MM.1S (cell line): ENCODE measurements around the gene SCMH1.

Experiments
- CTCF ChIP-seq: fragments of 300-600 bp; sonication (generic); IDR thresholded peaks from 2 replicates; pipeline ENCODE4 v1.5.1; 2016; ENCODE audit warnings: antibody characterized with exemption, low read length, mixed read lengths
- EZH2 ChIP-seq: fragments of 300-600 bp; sonication (generic); optimal IDR thresholded peaks from 2 replicates; pipeline ENCODE3; 2017; ENCODE audit warnings: low read depth, mild to moderate bottlenecking, antibody characterized with exemption, low read length, mixed read lengths
- EZH2phosphoT487 ChIP-seq: fragments of 300-600 bp; sonication (generic); IDR thresholded peaks from 2 replicates; pipeline ENCODE4 v1.6.1; 2018; ENCODE audit warnings: antibody characterized with exemption, low read length

- no peak for TF ChIP-seq CTCF
- no peak for TF ChIP-seq EZH2
- no peak for TF ChIP-seq EZH2phosphoT487
Observed at GRCh38 chr1:41261926-41262618, 20.0 kb upstream of the SCMH1 start.
